GM18498 (cell line): Measurements from ENCODE around the gene CRY2.
"Not testable (repeated sequence)": the region's sequence is repeated elsewhere in the genome, so short reads cannot be mapped to it uniquely, and the experiment has no call there.

ENCODE experiments used
- ATAC-seq: cut with Tn5 transposase; IDR thresholded peaks from one replicate; pipeline ENCODE4 v1.9.1; 2021; ENCODE audit warnings: mild to moderate bottlenecking, moderate library complexity; ENCODE audit not compliant: unreplicated experiment

The CRY2 gene

DNA sequence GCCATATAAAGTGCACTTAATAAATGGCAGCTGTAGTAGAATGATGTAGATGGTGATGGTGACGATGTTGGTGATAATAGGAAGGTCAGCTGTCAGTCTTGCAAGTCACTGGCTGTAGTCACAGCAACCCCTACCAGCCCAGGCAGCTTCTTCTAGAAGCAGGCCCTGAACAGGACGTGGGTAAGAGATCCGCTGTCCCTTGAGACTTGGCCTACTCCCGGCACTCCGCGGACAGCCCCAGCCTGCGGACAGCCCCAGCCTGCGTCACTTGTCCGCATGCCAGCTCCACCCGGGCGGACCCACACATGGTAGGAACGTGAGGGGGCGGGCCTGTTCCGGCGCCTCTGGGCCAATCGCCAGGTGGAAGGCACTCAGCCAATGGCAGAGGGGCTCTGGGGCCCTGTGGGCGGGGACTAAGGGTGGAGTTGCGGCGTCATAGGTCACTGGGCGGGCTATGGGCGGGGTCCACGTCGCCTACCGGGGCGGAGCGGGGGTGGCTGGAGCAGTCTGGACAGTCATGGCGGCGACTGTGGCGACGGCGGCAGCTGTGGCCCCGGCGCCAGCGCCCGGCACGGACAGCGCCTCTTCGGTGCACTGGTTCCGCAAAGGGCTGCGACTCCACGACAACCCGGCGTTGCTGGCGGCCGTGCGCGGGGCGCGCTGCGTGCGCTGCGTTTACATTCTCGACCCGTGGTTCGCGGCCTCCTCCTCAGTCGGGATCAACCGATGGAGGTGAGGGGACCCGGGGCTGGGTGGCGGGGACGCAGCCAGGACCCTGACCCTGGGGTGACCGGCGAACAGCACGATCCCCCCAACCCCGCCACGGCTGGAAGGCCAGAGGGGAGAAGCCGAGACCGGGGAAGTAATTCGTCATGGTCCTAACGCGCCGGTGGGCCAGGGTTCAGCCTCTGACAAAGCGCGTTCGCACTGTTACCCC, at the start of gene CRY2:
Gene CRY2 (plus strand): TSS at position 502 of the 937 bp plus-strand sequence. CDS start 16 bp downstream, at position 518.
- peak; percentile 95 for ATAC-seq

DNA sequence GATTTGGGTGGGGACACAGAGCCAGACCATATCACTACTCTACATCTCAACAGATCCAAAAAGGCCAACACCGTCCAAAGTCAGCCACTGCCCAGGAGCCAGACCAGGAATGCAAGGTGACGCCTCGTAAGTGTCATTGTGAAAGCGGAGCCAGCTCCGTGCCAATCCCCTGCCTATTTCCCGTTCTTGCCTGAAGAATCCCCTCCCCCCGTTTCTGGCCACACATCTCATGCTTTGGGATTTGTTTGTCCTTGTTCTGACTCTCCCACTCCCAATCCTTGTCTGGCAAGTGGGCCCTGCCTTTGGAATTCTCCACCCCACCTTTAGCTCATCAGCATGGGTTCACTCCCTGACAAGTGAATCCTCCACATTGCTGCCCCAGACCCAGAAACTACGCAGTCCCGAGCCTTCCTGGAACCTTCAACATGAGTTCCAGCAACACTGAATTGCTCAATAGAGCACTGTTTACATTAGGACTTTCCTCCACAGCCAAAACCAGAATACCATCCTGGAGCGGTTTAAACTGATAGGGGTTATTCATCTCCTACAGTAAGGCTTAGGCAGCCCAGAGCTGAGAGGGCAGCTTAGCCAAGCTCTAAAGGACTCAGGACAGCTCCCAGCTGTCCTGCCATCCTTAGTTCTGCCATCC, 48.4 kb upstream of the CRY2 start:
- ATAC-seq, result no peak

DNA sequence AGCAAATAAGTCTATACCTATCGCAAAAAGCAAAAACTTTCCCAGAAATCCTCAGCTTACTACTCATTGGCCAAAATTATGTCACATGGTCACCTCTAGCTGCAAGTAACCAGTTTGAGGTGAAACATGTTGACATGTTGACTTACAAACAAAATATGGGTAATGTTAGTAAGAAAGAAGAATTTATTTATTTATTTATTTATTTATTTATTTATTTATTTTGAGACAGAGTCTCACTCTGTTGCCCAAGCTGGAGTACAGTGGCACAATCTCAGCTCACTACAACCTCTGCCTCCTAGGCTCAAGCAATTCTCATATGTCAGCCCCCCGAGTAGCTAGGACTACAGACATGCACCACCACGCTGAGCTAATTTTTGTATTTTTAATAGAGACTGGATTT, 47.7 kb upstream of the CRY2 start:
- no peak for ATAC-seq

DNA sequence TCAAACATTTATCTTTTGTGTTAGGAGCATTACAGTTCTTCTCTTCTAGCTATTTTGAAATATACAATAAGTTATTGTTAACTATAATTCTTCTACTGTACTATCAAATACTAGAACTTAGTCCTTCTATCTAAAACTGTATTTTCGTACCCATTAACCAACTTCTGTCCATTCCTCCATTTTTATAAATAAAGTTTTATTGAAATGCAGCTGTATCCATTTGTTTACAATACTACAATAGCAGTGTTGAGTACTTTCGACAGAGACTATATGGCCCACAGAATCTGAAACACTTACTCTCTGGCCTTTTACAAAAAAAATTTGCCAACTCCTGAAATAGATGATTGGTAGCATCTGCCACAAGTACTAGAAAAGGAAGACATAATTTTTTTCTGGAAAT, 47.0 kb upstream of the CRY2 start:
- no peak for ATAC-seq

DNA sequence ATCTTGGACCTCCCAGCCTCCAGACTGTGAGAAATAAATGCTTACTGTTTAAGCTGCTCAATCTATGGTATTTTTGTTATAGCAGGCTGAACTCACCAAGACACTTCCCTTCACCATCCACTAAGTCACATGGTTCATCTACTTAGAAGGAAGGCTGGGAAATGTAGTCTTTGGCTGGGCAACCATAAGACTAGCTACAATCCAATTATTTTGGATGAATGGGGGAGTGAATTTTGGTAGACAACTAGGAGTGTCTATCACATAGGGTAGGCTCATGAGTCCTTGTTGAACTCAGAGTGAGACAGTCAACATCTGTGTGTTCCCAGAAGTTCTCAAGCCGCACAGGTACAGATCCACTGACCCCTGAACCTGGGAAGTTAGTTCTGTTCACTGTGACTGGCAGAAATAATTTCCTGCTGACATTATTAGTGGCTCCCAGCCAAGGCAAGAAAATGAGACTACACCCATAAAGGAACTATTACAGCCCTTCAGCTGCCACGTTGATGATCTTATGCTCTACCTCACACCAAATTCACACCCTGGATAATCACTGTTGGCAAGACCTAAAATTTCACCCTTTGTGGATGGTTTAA, 45.5 kb upstream of the CRY2 start:
- no peak for ATAC-seq

DNA sequence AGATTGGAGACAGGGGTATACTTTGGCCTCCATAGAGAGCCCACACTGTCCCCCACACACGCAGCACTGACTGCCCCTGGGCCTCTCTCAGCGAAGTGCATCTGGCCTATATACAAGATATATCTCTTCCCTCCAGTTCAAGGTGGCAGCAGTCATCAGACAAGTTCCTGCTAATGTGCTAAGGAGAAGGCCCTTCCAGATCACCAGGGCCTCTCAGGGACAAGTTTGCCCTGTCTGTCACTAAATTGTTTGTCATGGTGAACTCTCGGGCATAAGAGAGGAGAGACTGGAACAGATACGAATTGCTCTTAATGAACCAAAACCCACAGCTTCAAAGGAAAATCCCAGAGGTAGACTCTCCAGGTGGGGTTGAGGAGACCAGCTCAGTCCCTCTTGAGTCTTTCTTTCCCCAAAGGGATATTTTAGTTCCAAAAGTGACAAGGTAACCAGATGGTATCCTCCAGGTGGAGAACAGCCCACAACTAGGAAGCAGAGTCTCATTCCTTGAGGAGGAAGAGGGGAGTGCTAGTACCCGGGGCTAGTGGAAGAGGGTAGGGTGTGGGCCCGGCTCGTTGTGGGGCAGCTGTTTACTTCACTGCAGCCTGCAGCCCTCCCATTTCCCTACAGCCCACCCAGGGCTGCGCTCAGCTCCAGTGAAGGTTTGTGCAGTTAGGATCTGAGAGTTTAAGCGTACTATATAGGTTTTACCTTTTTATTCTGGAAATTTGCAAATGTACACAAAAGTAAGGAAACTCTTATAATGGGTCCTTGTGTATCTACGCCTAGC, 44.6 kb upstream of the CRY2 start:
- no peak for ATAC-seq

DNA sequence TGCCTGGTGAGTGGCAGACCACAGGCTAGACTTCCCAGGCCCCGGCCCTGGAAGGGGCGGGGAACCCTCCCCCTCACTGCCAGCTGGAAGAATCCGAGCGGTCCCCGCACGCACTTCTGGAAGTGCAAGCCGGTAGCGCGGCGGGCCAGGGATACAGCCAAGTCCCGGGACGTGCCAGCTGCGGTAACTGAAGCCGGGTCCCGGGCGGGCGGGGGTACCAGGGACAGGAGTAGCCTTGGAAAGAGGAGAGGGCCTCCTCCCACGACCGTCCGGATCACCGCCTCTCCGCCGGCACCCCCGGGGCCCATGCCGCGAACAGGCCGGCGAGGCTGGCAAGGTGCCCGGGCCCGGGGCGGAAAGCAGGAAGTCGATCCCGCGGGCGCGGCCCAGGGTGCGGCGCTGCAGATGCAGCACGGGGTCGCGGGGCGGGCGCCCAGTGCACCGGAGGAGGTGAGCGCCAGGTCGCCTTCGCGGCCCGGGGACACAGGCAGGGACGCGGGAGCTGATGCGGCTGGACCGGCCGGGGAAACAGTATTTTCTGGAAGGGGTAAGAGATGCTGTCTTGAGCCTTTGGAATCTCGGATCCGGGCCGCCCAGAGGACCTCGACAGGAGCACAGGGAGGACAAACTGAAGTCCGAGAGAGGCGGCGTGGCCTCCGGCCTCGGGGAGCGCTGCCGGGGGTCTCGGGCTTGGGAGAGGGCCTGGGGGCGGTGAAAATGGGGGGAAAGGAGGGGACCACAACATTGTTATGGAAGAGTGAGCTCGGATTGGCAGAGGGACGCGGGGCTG, 43.1 kb upstream of the CRY2 start:
- ATAC-seq, result peak; percentile 38

DNA sequence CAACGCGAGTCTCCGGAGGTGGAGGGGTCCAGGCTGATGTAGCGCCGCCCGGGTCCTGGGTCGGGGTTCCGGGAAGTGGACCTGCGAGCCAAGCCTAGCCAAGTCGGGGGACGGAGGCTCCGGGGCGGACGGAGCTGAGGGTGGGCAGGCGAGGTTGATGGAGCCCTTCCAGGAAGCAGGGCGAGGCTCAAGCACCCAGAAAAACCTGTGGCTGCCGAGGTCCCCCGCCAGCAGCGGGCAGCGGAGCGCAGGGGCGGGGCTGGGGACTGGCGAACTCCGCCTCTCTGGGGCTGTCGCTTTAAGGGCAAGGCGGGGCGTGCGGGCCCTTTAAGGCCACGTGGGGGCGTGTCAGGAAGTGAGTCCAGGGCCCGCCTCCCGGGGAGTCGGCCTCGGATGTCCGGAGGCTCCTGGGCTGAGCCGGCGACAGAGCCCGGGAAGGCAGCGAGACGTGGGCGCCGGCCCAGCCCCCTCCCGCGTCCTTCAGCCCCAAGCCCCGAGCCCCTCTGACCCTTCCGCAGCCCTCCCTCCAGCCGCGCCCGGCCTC, 42.4 kb upstream of the CRY2 start, which contains the start of gene SLC35C1:
Gene SLC35C1 (plus strand): TSS at position 389 of the 544 bp plus-strand sequence. CDS start 653 bp downstream, outside the sequence.
- peak; percentile 96 for ATAC-seq

DNA sequence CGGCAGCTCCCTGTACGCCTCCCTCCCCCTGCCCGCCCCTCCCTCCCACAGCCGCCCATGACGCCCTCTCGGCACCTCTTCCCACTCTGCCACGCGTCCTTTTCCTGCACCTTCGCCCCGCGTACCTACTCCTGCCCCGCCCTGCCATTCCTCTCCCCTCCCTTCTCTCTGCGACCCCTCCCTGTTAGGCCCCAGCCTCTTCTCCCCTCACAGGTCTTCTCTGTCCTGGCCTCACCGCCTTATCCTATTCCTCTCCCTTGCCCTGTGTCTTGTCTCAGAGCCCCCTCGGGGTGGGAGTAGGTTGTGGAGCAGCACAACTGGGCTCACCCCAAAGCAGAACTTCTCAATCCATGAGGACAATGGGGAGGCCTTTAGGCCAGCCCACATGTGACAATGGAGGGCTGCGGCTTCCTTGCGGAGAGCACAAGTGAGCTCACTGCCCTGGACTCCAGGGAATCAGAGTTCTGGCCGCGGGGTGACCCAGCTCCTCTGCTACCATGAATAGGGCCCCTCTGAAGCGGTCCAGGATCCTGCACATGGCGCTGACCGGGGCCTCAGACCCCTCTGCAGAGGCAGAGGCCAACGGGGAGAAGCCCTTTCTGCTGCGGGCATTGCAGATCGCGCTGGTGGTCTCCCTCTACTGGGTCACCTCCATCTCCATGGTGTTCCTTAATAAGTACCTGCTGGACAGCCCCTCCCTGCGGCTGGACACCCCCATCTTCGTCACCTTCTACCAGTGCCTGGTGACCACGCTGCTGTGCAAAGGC, 41.8 kb upstream of the CRY2 start:
- ATAC-seq, result peak; percentile 31

DNA sequence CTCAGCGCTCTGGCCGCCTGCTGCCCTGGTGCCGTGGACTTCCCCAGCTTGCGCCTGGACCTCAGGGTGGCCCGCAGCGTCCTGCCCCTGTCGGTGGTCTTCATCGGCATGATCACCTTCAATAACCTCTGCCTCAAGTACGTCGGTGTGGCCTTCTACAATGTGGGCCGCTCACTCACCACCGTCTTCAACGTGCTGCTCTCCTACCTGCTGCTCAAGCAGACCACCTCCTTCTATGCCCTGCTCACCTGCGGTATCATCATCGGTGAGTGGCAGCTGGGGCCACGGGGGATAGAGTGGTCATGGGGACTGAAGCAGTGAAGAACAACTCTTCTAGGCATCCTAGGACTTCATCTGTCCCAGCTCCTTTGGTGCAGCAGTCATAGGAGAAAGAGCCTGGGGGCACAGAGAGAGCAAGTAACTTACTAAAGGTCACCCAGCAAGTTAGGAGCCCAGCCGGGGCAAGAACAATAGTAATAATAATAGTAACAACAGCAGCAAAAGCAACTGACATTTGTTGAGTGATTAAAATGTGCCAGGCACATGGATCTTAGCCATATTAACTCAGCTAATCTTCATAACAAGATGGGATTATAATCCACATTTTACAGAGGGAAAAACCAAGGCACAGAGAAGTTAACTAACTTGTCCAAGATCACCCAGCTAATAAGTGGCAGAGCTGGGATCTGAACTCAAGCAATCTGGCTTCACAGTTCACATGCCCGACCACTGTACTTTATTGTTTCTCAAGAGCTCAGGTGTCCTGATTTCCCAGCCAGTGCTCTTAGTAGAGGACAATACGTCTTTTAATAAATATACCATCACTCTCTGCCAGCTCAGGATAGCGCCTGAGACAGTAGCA, 41.0 kb upstream of the CRY2 start:
- no peak for ATAC-seq

DNA sequence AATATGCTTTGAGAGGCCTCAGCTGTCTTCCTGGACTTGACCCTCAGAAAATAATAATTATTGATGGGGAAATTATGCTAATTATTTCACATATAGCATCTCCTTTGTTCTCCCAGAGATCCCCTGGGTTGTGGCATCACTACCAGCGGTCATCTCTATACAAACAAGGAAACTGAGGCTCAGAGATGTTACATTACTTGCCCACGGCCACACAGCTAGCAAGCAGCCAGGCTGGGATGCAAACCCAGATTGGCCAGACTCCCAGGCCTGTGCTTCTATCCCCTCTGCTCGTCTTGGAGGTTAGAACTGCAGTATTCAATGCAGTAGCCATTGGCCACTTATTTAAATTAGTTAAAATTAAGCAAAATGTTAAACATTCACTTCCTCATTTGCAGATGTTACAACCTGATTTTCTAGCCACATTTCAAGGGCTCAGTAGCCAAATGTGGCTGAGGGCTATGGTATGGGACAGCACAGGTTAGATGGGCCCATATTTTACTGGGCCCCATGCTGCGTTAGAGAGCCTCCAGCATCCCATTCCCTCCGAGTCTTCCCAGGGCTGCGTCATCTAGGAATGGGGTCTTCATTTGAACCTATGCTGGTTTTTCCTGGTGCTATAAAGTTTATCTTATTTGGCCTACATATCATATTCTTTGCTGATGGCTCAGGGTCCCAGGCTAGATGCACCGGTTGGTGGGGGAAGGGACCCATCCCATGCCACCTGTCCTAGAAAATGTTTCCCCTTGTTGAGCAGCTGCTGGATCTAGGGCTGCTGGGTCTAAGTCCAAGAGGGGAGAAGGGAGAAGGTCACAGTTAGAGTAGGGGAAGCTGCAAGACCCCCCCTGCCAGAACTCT, 40.1 kb upstream of the CRY2 start:
- ATAC-seq, result no peak

DNA sequence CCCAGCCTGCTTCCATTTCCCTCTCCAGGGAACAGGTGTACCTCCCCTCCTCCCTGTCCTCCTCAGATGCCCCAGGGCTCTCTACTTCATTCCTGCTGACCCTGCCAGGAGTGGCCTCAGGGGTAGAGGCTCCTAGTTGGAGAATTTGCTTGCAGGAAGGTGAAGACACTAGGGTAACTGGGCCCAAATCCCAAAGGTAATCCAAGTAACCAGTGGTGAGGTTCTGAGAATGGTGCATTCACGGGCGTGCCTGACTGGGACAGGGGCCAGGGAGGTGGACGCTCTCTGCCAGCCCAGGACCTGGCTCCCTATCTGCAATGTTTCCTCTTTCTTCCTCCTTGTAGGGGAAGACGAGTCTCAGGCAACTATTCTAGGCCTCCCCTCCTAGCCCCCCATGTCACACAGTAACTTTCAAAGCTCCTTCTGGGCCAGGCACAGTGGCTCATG, 39.5 kb upstream of the CRY2 start:
- ATAC-seq, result no peak

DNA sequence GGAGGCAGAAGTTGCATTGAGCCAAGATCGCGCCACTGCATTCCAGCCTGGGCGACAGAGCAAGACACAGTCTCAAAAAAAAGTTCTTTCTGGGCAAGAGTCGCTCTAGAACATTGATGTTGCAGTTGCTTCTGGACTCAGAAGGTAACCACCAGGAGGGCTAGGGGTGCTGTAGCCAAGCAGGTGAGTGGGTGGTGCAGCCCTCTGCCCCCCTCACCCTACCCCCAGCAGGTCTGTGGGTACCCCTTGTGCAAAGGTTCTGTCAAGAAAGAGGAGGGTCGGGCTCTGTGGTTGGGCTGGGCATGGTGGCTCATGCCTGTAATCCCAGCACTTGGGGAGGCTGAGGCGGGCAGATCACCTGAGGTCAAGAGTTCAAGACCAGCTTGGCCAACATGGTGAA, 38.8 kb upstream of the CRY2 start:
- not testable (repeated sequence) for ATAC-seq

DNA sequence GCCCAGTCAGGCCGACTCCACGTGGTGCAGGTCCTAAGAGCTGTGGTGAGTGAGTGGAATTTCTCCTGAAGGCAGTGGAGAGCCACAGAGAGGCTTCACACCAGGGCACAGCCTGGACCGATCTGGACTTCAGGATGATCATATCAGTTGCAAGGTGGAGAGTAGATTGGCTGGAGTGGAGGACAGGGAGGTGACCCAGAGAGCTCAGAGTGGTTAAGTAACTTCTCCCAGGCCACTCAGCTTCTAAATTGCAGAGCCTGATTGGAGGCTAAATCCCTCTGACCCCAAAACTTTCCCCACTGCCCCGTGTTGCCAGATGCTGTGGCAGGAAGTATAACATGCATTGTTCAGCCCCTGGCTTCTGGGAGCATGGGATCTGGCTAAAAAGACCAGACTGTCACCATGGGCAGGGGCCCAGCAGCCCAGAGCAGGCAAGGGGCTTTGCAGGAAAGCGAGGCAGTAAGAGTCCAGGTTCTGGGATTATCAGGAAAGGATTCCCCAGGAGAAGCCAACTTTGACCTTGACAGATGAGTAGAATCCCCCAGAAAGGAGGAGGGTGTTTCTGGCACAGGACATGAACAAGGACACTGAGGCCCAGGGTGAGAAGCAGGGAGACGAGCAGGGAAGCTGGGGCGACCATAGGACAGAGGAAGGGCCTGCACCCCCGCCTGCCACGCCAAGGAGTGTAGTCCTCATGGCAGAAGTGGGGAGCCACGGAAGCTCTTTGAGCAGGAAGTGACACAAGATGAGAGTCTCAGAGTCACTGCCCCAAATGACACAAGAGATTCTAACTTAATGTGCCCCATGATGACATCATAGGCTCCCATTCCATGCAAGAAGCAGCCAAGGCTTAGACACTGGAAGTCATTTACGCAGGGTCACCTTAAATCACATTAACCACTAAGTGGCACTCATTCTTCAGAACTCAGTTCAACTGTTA, 37.5 kb upstream of the CRY2 start:
- ATAC-seq, result no peak

DNA sequence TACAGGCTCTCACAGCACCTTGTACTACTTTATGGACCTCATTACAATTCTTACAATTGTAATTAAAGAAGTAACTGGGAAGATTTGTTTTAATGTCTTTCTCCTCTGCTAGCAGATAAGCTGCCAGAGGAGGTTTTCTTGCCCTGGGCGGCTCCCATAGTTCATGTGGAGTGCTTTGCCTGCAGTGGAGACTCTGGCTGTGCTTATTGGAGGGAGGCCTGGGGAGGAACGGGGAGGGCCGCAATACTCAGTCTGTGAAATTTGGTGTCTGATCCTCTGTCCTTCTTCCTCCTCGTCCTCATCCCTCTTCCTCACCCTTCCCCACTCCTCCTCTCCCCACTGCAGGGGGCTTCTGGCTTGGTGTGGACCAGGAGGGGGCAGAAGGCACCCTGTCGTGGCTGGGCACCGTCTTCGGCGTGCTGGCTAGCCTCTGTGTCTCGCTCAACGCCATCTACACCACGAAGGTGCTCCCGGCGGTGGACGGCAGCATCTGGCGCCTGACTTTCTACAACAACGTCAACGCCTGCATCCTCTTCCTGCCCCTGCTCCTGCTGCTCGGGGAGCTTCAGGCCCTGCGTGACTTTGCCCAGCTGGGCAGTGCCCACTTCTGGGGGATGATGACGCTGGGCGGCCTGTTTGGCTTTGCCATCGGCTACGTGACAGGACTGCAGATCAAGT, 36.7 kb upstream of the CRY2 start:
- no peak for ATAC-seq

DNA sequence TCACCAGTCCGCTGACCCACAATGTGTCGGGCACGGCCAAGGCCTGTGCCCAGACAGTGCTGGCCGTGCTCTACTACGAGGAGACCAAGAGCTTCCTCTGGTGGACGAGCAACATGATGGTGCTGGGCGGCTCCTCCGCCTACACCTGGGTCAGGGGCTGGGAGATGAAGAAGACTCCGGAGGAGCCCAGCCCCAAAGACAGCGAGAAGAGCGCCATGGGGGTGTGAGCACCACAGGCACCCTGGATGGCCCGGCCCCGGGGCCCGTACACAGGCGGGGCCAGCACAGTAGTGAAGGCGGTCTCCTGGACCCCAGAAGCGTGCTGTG, 36.2 kb upstream of the CRY2 start:
- ATAC-seq, result no peak
